Liver (tissue), 9 donors: ENCODE results near the gene FAM219A. TPM values are rescaled to one million over a fixed set of nuclear protein-coding genes. Genes with fewer than 3 reads are reported as not detected.

Experiments used
- DNase-seq: peaks from one replicate; pipeline ENCODE4 v3.0.0-alpha.2; 2017; ENCODE audit warnings: low spot score
- H3K27ac ChIP-seq, 2 donors: one replicate each; pipeline ENCODE4 v1.7.0; 2013; ENCODE audit warnings: inconsistent platforms in 2 of 2, low read length in 2 of 2, control low read depth in 1 of 2, low read depth in 1 of 2, mild to moderate bottlenecking in 1 of 2
- H3K27me3 ChIP-seq, 4 donors: one replicate each; pipeline versions ENCODE4 v1.6.1 to v1.7.0; 2013; ENCODE audit warnings: low read length in 3 of 4, inconsistent platforms in 1 of 4, mild to moderate bottlenecking in 1 of 4, moderate library complexity in 1 of 4; ENCODE audit not compliant: control insufficient read depth in 4 of 4, insufficient read depth in 4 of 4
- H3K36me3 ChIP-seq, 4 donors: one replicate each; pipeline versions ENCODE4 v1.6.1 to v1.7.0; 2013; ENCODE audit warnings: low read length in 3 of 4, mild to moderate bottlenecking in 3 of 4, low read depth in 1 of 4, moderate library complexity in 1 of 4; ENCODE audit not compliant: control insufficient read depth in 4 of 4, insufficient read depth in 3 of 4
- H3K4me1 ChIP-seq, 4 donors: one replicate each; pipeline versions ENCODE4 v1.6.1 to v1.7.0; 2013; ENCODE audit warnings: low read length in 3 of 4, mild to moderate bottlenecking in 3 of 4, moderate library complexity in 1 of 4; ENCODE audit not compliant: control insufficient read depth in 4 of 4, insufficient read depth in 4 of 4
- H3K4me3 ChIP-seq, 3 donors: one replicate each; pipeline versions ENCODE4 v1.6.1 to v1.7.0; 2013; ENCODE audit warnings: low read length in 3 of 3, control low read depth in 1 of 3, low read depth in 1 of 3, mild to moderate bottlenecking in 1 of 3
- H3K9ac ChIP-seq, 2 donors: one replicate each; pipeline ENCODE4 v1.7.0; 2013; ENCODE audit warnings: low read length in 2 of 2, mild to moderate bottlenecking in 2 of 2, moderate library complexity in 2 of 2, control low read depth in 1 of 2, low read depth in 1 of 2
- H3K9me3 ChIP-seq, 4 donors: one replicate each; pipeline versions ENCODE4 v1.6.1 to v1.7.0; 2013; ENCODE audit warnings: low read length in 3 of 4; ENCODE audit not compliant: control insufficient read depth in 4 of 4
- ATF3 ChIP-seq: IDR thresholded peaks from 2 replicates; pipeline ENCODE4 v1.6.1; 2016; ENCODE audit warnings: antibody characterized with exemption
- CTCF ChIP-seq: fragments of 150-350 bp; IDR thresholded peaks from 2 replicates; pipeline ENCODE4 v1.5.1; 2017; ENCODE audit warnings: improper control_type of control experiment, low read depth, low read length; ENCODE audit not compliant: missing input control
- EGR1 ChIP-seq, 2 donors: IDR thresholded peaks; 2 replicates each; pipeline ENCODE4 v1.6.1; 2016 to 2018; ENCODE audit warnings: antibody characterized with exemption in 2 of 2, low read depth in 2 of 2
- FOXA1 ChIP-seq: IDR thresholded peaks from 2 replicates; pipeline ENCODE4 v1.6.1; 2016; ENCODE audit warnings: antibody characterized with exemption
- FOXA2 ChIP-seq: IDR thresholded peaks from 2 replicates; pipeline ENCODE4 v1.6.1; 2016; ENCODE audit warnings: antibody characterized with exemption
- GABPA ChIP-seq, 2 donors: IDR thresholded peaks in 1 of 2; conservative IDR thresholded peaks in 1 of 2; 2 replicates each; pipeline ENCODE4 v1.6.1; 2016; ENCODE audit warnings: antibody characterized with exemption in 2 of 2, mild to moderate bottlenecking in 1 of 2, moderate library complexity in 1 of 2
- HNF4A ChIP-seq, 2 donors: conservative IDR thresholded peaks; 2 replicates each; pipeline ENCODE4 v1.6.1; 2016; ENCODE audit warnings: antibody characterized with exemption in 2 of 2, mild to moderate bottlenecking in 2 of 2
- HNF4G ChIP-seq: IDR thresholded peaks from 2 replicates; pipeline ENCODE4 v1.6.1; 2016; ENCODE audit warnings: antibody characterized with exemption
- JUND ChIP-seq, 2 donors: IDR thresholded peaks; 2 replicates each; pipeline ENCODE4 v1.6.1; 2016; ENCODE audit warnings: antibody characterized with exemption in 2 of 2
- MAX ChIP-seq: IDR thresholded peaks from 2 replicates; pipeline ENCODE4 v1.6.1; 2016; ENCODE audit warnings: antibody characterized with exemption
- NR2F2 ChIP-seq: IDR thresholded peaks from 2 replicates; pipeline ENCODE4 v1.6.1; 2016; ENCODE audit warnings: antibody characterized with exemption
- RAD21 ChIP-seq, 2 donors: IDR thresholded peaks; 2 replicates each; pipeline ENCODE4 v1.6.1; 2016; ENCODE audit warnings: antibody characterized with exemption in 2 of 2, mild to moderate bottlenecking in 2 of 2
- REST ChIP-seq: IDR thresholded peaks from 2 replicates; pipeline ENCODE4 v1.6.1; 2016; ENCODE audit warnings: antibody characterized with exemption, mild to moderate bottlenecking
- RXRA ChIP-seq, 2 donors: IDR thresholded peaks; 2 replicates each; pipeline ENCODE4 v1.6.1; 2017 to 2018; ENCODE audit warnings: antibody characterized with exemption in 2 of 2, mild to moderate bottlenecking in 1 of 2
- SP1 ChIP-seq: IDR thresholded peaks from 2 replicates; pipeline ENCODE4 v1.6.1; 2018; ENCODE audit warnings: antibody characterized with exemption, mild to moderate bottlenecking
- TAF1 ChIP-seq: conservative IDR thresholded peaks from 2 replicates; pipeline ENCODE4 v1.6.1; 2016; ENCODE audit warnings: antibody characterized with exemption, mild to moderate bottlenecking
- YY1 ChIP-seq: IDR thresholded peaks from 2 replicates; pipeline ENCODE4 v1.6.1; 2016; ENCODE audit warnings: antibody characterized with exemption, mild to moderate bottlenecking
- ZBTB33 ChIP-seq: IDR thresholded peaks from 2 replicates; pipeline ENCODE4 v1.6.1; 2016; ENCODE audit warnings: antibody characterized with exemption
- WGBS: extraction: QIAGEN DNeasy Blood & Tissue Kit; methylation state at CpG from one replicate; pipeline ENCODE4 v1.1.7; 2013; 5-methylcytosine and 5-hydroxymethylcytosine counted together
- polyA plus RNA-seq, 2 donors: library from polyadenylated mRNA; stranded (reverse) in 1 of 2; unstranded in 1 of 2; fragments of 200-250 nt in 1 of 2; fragments of >200 nt in 1 of 2; fragmentation: Nextera tagmentation in 1 of 2; extraction: Ambion mirVana in 1 of 2; gene quantifications; one replicate each; pipeline versions ENCODE4 v1.2.1 to v1.2.3, GENCODE V29; 2013 to 2015
- total RNA-seq, 2 donors: library from RNA; depleted of rRNA; stranded (reverse); fragments of >200 nt; gene quantifications; one replicate each; pipeline ENCODE4 v1.2.3, GENCODE V29; 2014
- donor health status: healthy.
- donor health status: healthy.
- donor health status: healthy.
- donor health status: healthy.
- donor health status: healthy.

The FAM219A gene
- total and polyA plus RNA-seq, 4 donors: 1.6 to 3.6 (median 2.4) TPM

GRCh38 chr9:34428325-34428958 is 29.9 kb downstream of the FAM219A start:
- Histone ChIP-seq H3K36me3 (no peaks in the 10 kb centered on the region), H3K9ac (no peak overlapping the region), H3K4me1 (peaks cover 13 to 45% (median 38%) of the 10 kb centered on the region in 4 donors), H3K27ac (peak overlapping the region; percentile 16 to 44), H3K4me3 (no peak overlapping the region), H3K9me3 (no peaks in the 10 kb centered on the region), H3K27me3 (no peaks in the 10 kb centered on the region)
- DNase-seq: no peak
- peak; percentile 92 for TF ChIP-seq REST
- TF ChIP-seq NR2F2: peak; percentile 40
- TF ChIP-seq RXRA (IDR thresholded peaks at IDR 0.05): peak; percentile 84 to 85
- TF ChIP-seq EGR1 (IDR thresholded peaks at IDR 0.05; ENCODE audit: low read depth in 2 of 2): peak in 1 of 2 donors; percentile 35
- peak; percentile 25 for TF ChIP-seq FOXA1
- no peak for TF ChIP-seq FOXA2
- TF ChIP-seq HNF4G: peak; percentile 88
- TF ChIP-seq TAF1: no peak
- TF ChIP-seq CTCF: no peak
- TF ChIP-seq HNF4A (conservative IDR thresholded peaks at IDR 0.05): peak; percentile 98
- peak in 1 of 2 donors; percentile 48 for TF ChIP-seq GABPA (IDR thresholded peaks at IDR 0.05 in 1 of 2, conservative IDR thresholded peaks at IDR 0.05 in 1 of 2)
- TF ChIP-seq ZBTB33: peak; percentile 24
- peak; percentile 32 to 84 for TF ChIP-seq JUND (IDR thresholded peaks at IDR 0.05)
- TF ChIP-seq MAX: no peak
- TF ChIP-seq SP1: peak; percentile 86
- peak; percentile 42 to 58 for TF ChIP-seq RAD21 (IDR thresholded peaks at IDR 0.05)
- peak; percentile 39 for TF ChIP-seq YY1
- TF ChIP-seq ATF3: no peak
- WGBS: 28% methylated on average over 2 of the region's 2 CpGs
